ENCODE data around the gene HCRTR1.

DNA sequence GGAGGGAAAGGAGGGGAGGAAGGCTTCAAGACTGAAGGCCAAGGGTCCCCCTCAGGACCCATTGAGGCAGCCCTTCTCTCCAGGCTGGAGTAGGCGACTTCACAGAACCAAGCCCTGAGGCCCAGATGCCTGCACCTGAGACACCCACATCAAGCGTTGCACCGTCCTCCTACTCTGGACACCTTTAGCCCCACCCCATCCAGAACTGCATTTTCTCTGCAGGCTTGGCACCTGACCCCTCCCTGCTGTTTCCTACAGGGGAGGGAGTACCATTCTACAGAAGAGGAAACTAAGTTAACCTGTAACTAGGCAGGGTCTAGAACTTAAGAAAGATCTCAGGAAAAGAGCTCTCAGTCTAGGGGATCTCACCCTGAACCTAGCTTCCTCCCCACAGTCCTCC, 15.2 kb downstream of the HCRTR1 start:
- TF ChIP-seq, protein P1, sequence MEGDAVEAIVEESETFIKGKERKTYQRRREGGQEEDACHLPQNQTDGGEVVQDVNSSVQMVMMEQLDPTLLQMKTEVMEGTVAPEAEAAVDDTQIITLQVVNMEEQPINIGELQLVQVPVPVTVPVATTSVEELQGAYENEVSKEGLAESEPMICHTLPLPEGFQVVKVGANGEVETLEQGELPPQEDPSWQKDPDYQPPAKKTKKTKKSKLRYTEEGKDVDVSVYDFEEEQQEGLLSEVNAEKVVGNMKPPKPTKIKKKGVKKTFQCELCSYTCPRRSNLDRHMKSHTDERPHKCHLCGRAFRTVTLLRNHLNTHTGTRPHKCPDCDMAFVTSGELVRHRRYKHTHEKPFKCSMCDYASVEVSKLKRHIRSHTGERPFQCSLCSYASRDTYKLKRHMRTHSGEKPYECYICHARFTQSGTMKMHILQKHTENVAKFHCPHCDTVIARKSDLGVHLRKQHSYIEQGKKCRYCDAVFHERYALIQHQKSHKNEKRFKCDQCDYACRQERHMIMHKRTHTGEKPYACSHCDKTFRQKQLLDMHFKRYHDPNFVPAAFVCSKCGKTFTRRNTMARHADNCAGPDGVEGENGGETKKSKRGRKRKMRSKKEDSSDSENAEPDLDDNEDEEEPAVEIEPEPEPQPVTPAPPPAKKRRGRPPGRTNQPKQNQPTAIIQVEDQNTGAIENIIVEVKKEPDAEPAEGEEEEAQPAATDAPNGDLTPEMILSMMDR (IDR thresholded peaks at IDR 0.05), result no peak
- no peak for TF ChIP-seq POLR2AphosphoS5 (IDR thresholded peaks at IDR 0.05)
- TF ChIP-seq EP300 (IDR thresholded peaks at IDR 0.05), result no peak
